Smooth muscle cell of the coronary artery (primary cell): ENCODE measurements around the gene ETDB. TPM values are rescaled to one million over a fixed set of nuclear protein-coding genes. Genes with fewer than 3 reads are reported as not detected.

Experiments
- total RNA-seq: library from RNA; depleted of rRNA; stranded (reverse); fragments of >200 nt; gene quantifications from 2 replicates; pipeline ENCODE4 v1.2.3, GENCODE V29; 2014; ENCODE audit warnings: low replicate concordance

Gene ETDB
- not detected in 2 replicates for total RNA-seq

GRCh38 chrX:135120056-135120576 lies at the start of gene ETDB:
ETDB (minus strand) TSS chrX:135120526; CDS start chrX:135119261, 1,265 bp downstream.

Other genes with a start within 250 kb of the ETDB start
- 29.2 and 52.7 TPM in 2 replicates for gene MOSPD1, start 205.3 kb downstream of the ETDB start, total RNA-seq
- 2.3 and 4.8 TPM in 2 replicates for gene SMIM10, start 129.5 kb downstream of the ETDB start, total RNA-seq
- 3.0 and 3.5 TPM in 2 replicates for gene RTL8B, start 98.0 kb downstream of the ETDB start, total RNA-seq
- gene RTL8C, start 88.2 kb downstream of the ETDB start, total RNA-seq, result 23.3 and 34.1 TPM in 2 replicates
- gene RTL8A, start 68.4 kb downstream of the ETDB start, total RNA-seq, result 2.3 and 4.1 TPM in 2 replicates
- gene SMIM10L2B, start 21.8 kb downstream of the ETDB start, total RNA-seq, result 0.59 and 0.68 TPM in 2 replicates
- gene CT55, start 50.9 kb upstream of the ETDB start, total RNA-seq, result not detected in 2 replicates
- not detected in 2 replicates for gene ETDA, start 131.5 kb upstream of the ETDB start, total RNA-seq
- not detected in 2 replicates for gene ETDC, start 189.0 kb upstream of the ETDB start, total RNA-seq
- gene ZNF75D, start 223.6 kb upstream of the ETDB start, total RNA-seq, result 4.9 and 5.1 TPM in 2 replicates
- gene ZNF449, start 224.3 kb upstream of the ETDB start, total RNA-seq, result 3.3 and 7.8 TPM in 2 replicates